ENCODE measurements around the gene PRRT1. TPM values are rescaled to one million over a fixed set of nuclear protein-coding genes. Genes with fewer than 3 reads are reported as not detected.

Gene PRRT1
- total and polyA plus RNA-seq, 3 donors from 2014 or later: 4.2 to 6.2 (median 6.1) TPM

DNA sequence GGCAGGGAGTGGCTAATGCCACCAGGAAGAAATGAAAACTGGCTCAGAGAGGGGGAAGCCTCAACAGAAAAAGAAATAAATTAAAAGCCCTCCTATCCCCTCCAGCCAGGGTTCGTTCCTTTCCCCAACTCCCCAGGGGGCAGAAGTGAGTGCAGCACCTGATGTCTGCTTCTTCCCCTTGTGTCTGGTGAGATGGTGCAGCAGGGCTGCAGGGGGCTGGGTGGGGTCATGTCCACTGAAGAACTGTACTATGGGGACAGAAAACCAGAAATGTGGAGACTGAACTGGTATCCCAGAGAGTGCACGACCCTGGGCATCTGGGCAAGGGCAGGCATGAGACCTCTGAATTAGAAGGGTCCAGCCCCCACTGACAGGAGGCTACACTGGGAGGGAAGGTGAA, 16.6 kb upstream of the PRRT1 start:
- Histone ChIP-seq H3K27me3 (no peaks in the 10 kb centered on the region), H3K9me3 (no peaks in the 10 kb centered on the region), H3K4me3 (no peak overlapping the region), H3K4me1 (peaks cover 11% of the 10 kb centered on the region), H3K27ac (peak overlapping the region in 1 of 2 donors; percentile 41), H3K36me3 (ENCODE audit: low read depth, missing control alignments) (no peaks in the 10 kb centered on the region)
- intact Hi-C loops (cut with DNase I; ENCODE audit: low total_unique reads): no loop called here
- no peak for DNase-seq
- 66 to 72% methylated on average over 2 of the region's 2 CpGs for whole genome bisulfite sequencing, 2 donors
- TF ChIP-seq POLR2A (IDR thresholded peaks at IDR 0.05): no peak
- TF ChIP-seq, protein P1, sequence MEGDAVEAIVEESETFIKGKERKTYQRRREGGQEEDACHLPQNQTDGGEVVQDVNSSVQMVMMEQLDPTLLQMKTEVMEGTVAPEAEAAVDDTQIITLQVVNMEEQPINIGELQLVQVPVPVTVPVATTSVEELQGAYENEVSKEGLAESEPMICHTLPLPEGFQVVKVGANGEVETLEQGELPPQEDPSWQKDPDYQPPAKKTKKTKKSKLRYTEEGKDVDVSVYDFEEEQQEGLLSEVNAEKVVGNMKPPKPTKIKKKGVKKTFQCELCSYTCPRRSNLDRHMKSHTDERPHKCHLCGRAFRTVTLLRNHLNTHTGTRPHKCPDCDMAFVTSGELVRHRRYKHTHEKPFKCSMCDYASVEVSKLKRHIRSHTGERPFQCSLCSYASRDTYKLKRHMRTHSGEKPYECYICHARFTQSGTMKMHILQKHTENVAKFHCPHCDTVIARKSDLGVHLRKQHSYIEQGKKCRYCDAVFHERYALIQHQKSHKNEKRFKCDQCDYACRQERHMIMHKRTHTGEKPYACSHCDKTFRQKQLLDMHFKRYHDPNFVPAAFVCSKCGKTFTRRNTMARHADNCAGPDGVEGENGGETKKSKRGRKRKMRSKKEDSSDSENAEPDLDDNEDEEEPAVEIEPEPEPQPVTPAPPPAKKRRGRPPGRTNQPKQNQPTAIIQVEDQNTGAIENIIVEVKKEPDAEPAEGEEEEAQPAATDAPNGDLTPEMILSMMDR (IDR thresholded peaks at IDR 0.05): no peak

- Histone ChIP-seq H3K36me3 (ENCODE audit: low read depth, missing control alignments) (no peaks in the 10 kb centered on the region), H3K27me3 (no peaks in the 10 kb centered on the region), H3K4me3 (no peak overlapping the region), H3K4me1 (peaks cover 11% of the 10 kb centered on the region), H3K9me3 (no peaks in the 10 kb centered on the region), H3K27ac (peak overlapping the region; percentile 40 to 41)
- peak; percentile 79 for DNase-seq
- 53 to 68% methylated on average over 6 of the region's 6 CpGs for WGBS, 2 donors
- intact Hi-C loops (cut with DNase I; ENCODE audit: low total_unique reads): no loop called here
- TF ChIP-seq, protein P1 (IDR thresholded peaks at IDR 0.05): no peak
- TF ChIP-seq POLR2A (IDR thresholded peaks at IDR 0.05): no peak
These were observed 16.1 kb upstream of the PRRT1 start for GRCh38 chr6:32167761-32168262.

DNA sequence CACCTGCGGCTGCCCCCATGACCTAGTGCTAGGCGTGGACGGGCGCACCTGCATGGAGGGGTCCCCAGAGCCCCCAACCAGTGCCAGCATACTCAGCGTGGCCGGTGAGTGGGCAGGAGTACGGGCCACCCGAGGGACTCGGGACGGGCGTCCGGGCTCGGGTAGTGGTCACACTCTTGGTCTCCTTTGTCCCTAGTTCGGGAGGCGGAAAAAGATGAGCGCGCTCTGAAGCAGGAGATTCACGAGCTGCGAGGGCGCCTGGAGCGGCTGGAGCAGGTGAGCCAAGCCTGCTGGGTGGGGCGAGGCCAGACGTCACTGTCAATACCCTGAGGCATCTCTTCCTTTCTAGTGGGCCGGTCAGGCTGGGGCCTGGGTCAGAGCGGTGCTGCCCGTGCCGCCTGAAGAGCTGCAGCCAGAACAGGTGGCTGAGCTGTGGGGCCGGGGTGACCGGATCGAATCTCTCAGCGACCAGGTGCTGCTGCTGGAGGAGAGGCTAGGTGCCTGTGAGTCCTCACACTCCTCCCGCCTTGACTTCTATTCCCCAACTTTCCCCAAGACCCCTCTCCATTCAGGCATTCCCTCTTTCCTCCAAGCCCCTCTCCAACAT, 15.5 kb upstream of the PRRT1 start:
- Histone ChIP-seq H3K27ac (peak overlapping the region; percentile 40 to 41), H3K36me3 (ENCODE audit: low read depth, missing control alignments) (no peaks in the 10 kb centered on the region), H3K4me1 (peaks cover 11% of the 10 kb centered on the region), H3K9me3 (no peaks in the 10 kb centered on the region), H3K4me3 (no peak overlapping the region), H3K27me3 (no peaks in the 10 kb centered on the region)
- no peak for DNase-seq
- intact Hi-C loops (cut with DNase I; ENCODE audit: low total_unique reads): no loop called here
- WGBS, 2 donors: 84 to 85% methylated on average over 30 to 32 of the region's 32 CpGs
- TF ChIP-seq POLR2A (IDR thresholded peaks at IDR 0.05): no peak
- TF ChIP-seq, protein P1 (IDR thresholded peaks at IDR 0.05): no peak

DNA sequence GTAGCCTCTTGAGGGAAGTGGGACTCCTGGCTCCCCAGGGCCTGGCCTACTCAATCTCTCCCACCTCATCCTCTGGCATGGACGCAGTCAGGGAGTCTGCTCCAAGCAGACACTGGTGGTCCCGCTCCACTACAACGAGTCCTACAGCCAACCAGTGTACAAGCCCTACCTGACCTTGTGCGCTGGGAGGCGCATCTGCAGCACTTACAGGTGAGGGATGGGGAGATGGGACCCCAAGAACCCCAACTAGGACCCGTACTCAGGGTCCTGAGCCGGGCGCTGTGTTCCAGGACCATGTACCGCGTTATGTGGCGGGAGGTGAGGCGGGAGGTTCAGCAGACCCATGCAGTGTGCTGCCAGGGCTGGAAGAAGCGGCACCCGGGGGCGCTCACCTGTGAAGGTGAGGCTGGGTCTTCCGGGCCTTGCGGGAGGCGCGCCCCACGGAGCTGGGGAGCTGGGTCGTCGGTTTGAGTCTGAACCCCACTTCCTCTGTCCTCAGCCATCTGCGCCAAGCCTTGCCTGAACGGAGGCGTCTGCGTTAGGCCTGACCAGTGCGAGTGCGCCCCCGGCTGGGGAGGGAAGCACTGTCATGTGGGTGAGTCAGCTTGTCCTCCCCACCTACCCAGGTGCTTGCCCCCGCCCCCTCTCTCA, 14.8 kb upstream of the PRRT1 start:
- WGBS, 2 donors: 74 to 90% methylated on average over 17 to 30 of the region's 30 CpGs
- Histone ChIP-seq H3K36me3 (ENCODE audit: low read depth, missing control alignments) (no peaks in the 10 kb centered on the region), H3K9me3 (no peaks in the 10 kb centered on the region), H3K27me3 (no peaks in the 10 kb centered on the region), H3K4me3 (no peak overlapping the region), H3K27ac (peak overlapping the region in 1 of 2 donors; percentile 41), H3K4me1 (peaks cover 11% of the 10 kb centered on the region)
- TF ChIP-seq, protein P1 (IDR thresholded peaks at IDR 0.05): no peak
- TF ChIP-seq POLR2A (IDR thresholded peaks at IDR 0.05): no peak
- DNase-seq: no peak
- intact Hi-C loops (cut with DNase I; ENCODE audit: low total_unique reads): no loop called here
